Measurements from ENCODE around the gene DENND1A.

- TF ChIP-seq POLR2A (IDR thresholded peaks at IDR 0.05) (no peak), CTCF (IDR thresholded peaks at IDR 0.05) (no peak)
Measured at GRCh38 chr9:123471843-123472570, 457.9 kb downstream of the DENND1A start.
